PC-3 (cell line): ENCODE results near the gene BCR. TPM values are rescaled to one million over a fixed set of nuclear protein-coding genes. Genes with fewer than 3 reads are reported as not detected.

ENCODE experiments used
- ATAC-seq: fragments of 200-7000 bp; cut with Tn5 transposase; 2 replicates; pipeline ENCODE4 v1.9.1; 2020; ENCODE audit warnings: mild to moderate bottlenecking, moderate library complexity
- BruUV-seq: library from RNA; stranded (reverse); fragments of 400-500 nt; replicated peaks from 2 replicates; lab custom pipeline; 2021; lab: Mats Ljungman, UMichigan
- CTCF ChIA-PET: fragments of 300-600 bp; sonication (Branson Sonifier 250); formaldehyde crosslinking; loops from one replicate; lab custom pipeline; 2022; ENCODE audit warnings: antibody characterized with exemption; lab: Charles Lee
- POLR2A ChIA-PET: fragments of 300-600 bp; sonication (Branson Sonifier 250); formaldehyde crosslinking; loops from one replicate; lab custom pipeline; 2022; ENCODE audit warnings: antibody characterized with exemption; ENCODE audit not compliant: unreplicated experiment; lab: Charles Lee
- DNase-seq: peaks from one replicate; pipeline ENCODE4 v3.0.0-alpha.2; 2015
- H2AFZ ChIP-seq: fragments of 300-600 bp; sonication (generic); 2 replicates; pipeline ENCODE4 v1.6.0; 2016; ENCODE audit warnings: antibody characterized with exemption, low read length
- H3F3A ChIP-seq: fragments of 300-600 bp; sonication (generic); one replicate; pipeline ENCODE4 v1.6.0; 2017; ENCODE audit warnings: antibody characterized with exemption, low read length, control low read depth, mild to moderate bottlenecking; ENCODE audit not compliant: unreplicated experiment
- H3K27ac ChIP-seq: fragments of 300-600 bp; sonication (generic); 2 replicates; pipeline ENCODE4 v1.5.1; 2016; ENCODE audit warnings: mild to moderate bottlenecking, low read length
- H3K27me3 ChIP-seq: fragments of 300-600 bp; sonication (generic); 2 replicates; pipeline ENCODE4 v1.6.1; 2016; ENCODE audit warnings: low read length, mixed read lengths
- H3K36me3 ChIP-seq: fragments of 300-600 bp; sonication (generic); 2 replicates; pipeline ENCODE4 v1.6.1; 2016; ENCODE audit warnings: low read depth, mixed run types, low read length, mixed read lengths
- H3K4me1 ChIP-seq: fragments of 300-600 bp; sonication (generic); 2 replicates; pipeline ENCODE4 v1.5.1; 2016; ENCODE audit warnings: low read length; ENCODE audit not compliant: insufficient read depth
- H3K4me2 ChIP-seq: fragments of 300-600 bp; sonication (generic); 2 replicates; pipeline ENCODE4 v1.6.0; 2016; ENCODE audit warnings: low read length
- H3K4me3 ChIP-seq: fragments of 300-600 bp; sonication (generic); 2 replicates; pipeline ENCODE4 v1.5.1; 2016; ENCODE audit warnings: mild to moderate bottlenecking, low read length, mixed read lengths
- H3K79me2 ChIP-seq: fragments of 300-600 bp; sonication (generic); 2 replicates; pipeline ENCODE4 v1.6.1; 2017; ENCODE audit warnings: low read length, mixed read lengths
- H3K9ac ChIP-seq: fragments of 300-600 bp; sonication (generic); 2 replicates; pipeline ENCODE4 v1.6.0; 2016; ENCODE audit warnings: mild to moderate bottlenecking, low read length
- H3K9me2 ChIP-seq: fragments of 300-600 bp; sonication (generic); replicated peaks from 2 replicates; pipeline ENCODE4 v1.6.1; 2016; ENCODE audit warnings: mixed run types, low read length, mixed read lengths
- H3K9me3 ChIP-seq: fragments of 300-600 bp; sonication (generic); 2 replicates; pipeline ENCODE4 v1.6.1; 2016; ENCODE audit warnings: low read length, mixed read lengths
- H4K20me1 ChIP-seq: fragments of 300-600 bp; sonication (generic); 2 replicates; pipeline ENCODE4 v1.6.1; 2016; ENCODE audit warnings: low read length, mixed read lengths
- CTCF ChIP-seq: fragments of 300-600 bp; sonication (generic); conservative IDR thresholded peaks from 2 replicates; pipeline ENCODE4 v1.5.1; 2017; ENCODE audit warnings: antibody characterized with exemption, low read depth, mild to moderate bottlenecking, low read length
- EZH2 ChIP-seq: fragments of 300-600 bp; sonication (generic); IDR thresholded peaks from one replicate; pipeline ENCODE4 v1.6.1; 2017; ENCODE audit warnings: antibody characterized with exemption, mild to moderate bottlenecking, low read length; ENCODE audit not compliant: unreplicated experiment
- EZH2phosphoT487 ChIP-seq: fragments of 300-600 bp; sonication (generic); IDR thresholded peaks from 2 replicates; pipeline ENCODE4 v1.6.1; 2018; ENCODE audit warnings: mild to moderate bottlenecking, antibody characterized with exemption, low read length, borderline replicate concordance
- intact Hi-C: fragments of 100-400 bp; cut with micrococcal nuclease; formaldehyde crosslinking; loops from 2 replicates; pipeline ENCODE4 v1.9.0; 2023
- total RNA-seq: library from RNA; depleted of rRNA; stranded (reverse); fragments of >200 nt; gene quantifications from 2 replicates; pipeline ENCODE4 v1.2.3, GENCODE V29; 2014

The BCR gene
- total RNA-seq, 1 experiment from 2014 or later = 36.8 TPM

- Histone ChIP-seq H3F3A (no peaks in the 10 kb centered on the region), H3K4me2 (no peak overlapping the region), H3K79me2 (peaks cover 87% of the 10 kb centered on the region), H2AFZ (no peak overlapping the region), H3K9ac (no peak overlapping the region), H3K4me1 (no peaks in the 10 kb centered on the region), H3K4me3 (no peak overlapping the region), H3K9me2 (no peaks in the 10 kb centered on the region), H3K27me3 (no peaks in the 10 kb centered on the region), H4K20me1 (peaks cover 10% of the 10 kb centered on the region; the same call in 1 of the 2 replicates), H3K36me3 (no peaks in the 10 kb centered on the region), H3K27ac (no peak overlapping the region), H3K9me3 (no peaks in the 10 kb centered on the region)
- TF ChIP-seq EZH2 (no peak), CTCF (no peak), EZH2phosphoT487 (no peak)
- no peak for ATAC-seq
- ChIA-PET CTCF (no interaction called here), POLR2A (no interaction called here)
- intact Hi-C loops = no loop called here
- DNase-seq = no peak
- BruUV-seq = no TSS peak
These were observed 11.8 kb downstream of the BCR start for GRCh38 chr22:23192133-23192532.

- Histone ChIP-seq H2AFZ (no peak overlapping the region), H3K9ac (no peak overlapping the region), H3F3A (no peaks in the 10 kb centered on the region), H3K4me2 (no peak overlapping the region), H3K9me2 (no peaks in the 10 kb centered on the region), H3K4me3 (no peak overlapping the region), H3K9me3 (no peaks in the 10 kb centered on the region), H3K27ac (no peak overlapping the region), H3K27me3 (no peaks in the 10 kb centered on the region), H3K79me2 (peaks cover 87% of the 10 kb centered on the region), H4K20me1 (peaks cover 8% of the 10 kb centered on the region; the same call in 1 of the 2 replicates), H3K4me1 (no peaks in the 10 kb centered on the region), H3K36me3 (no peaks in the 10 kb centered on the region)
- intact Hi-C loops = no loop called here
- BruUV-seq = no TSS peak
- no peak for DNase-seq
- CTCF ChIA-PET = no interaction called here
- no peak for ATAC-seq
- POLR2A ChIA-PET = no interaction called here
- TF ChIP-seq EZH2 (no peak), CTCF (no peak), EZH2phosphoT487 (no peak)
These were observed 12.2 kb downstream of the BCR start for GRCh38 chr22:23192558-23192957.

- POLR2A ChIA-PET = no interaction called here
These were observed 13.0 kb downstream of the BCR start for GRCh38 chr22:23193196-23193827.

More at GRCh38 chr22:23193196-23193827, 13.0 kb downstream of the BCR start:
- Histone ChIP-seq H3K4me1 (no peaks in the 10 kb centered on the region), H2AFZ (no peak overlapping the region), H3K9me2 (no peaks in the 10 kb centered on the region), H3K79me2 (peaks cover 87% of the 10 kb centered on the region), H4K20me1 (peaks cover under 1% of the 10 kb centered on the region; the same call in 1 of the 2 replicates), H3K4me3 (no peak overlapping the region), H3K36me3 (no peaks in the 10 kb centered on the region), H3K9ac (no peak overlapping the region), H3K4me2 (no peak overlapping the region), H3K9me3 (no peaks in the 10 kb centered on the region), H3K27ac (no peak overlapping the region), H3F3A (no peaks in the 10 kb centered on the region), H3K27me3 (no peaks in the 10 kb centered on the region)
- no TSS peak for BruUV-seq
- no peak for ATAC-seq
- CTCF ChIA-PET = no interaction called here
- TF ChIP-seq EZH2 (no peak), EZH2phosphoT487 (no peak), CTCF (no peak)
- intact Hi-C loops = no loop called here
- no peak for DNase-seq
